Lower leg skin (tissue), 4 donors: ENCODE results near the gene HHLA2. TPM values are rescaled to one million over a fixed set of nuclear protein-coding genes. Genes with fewer than 3 reads are reported as not detected.

Experiments used
- DNase-seq, 2 donors: peaks; one replicate each; pipeline ENCODE4 v3.0.0-alpha.2; 2019; ENCODE audit warnings: low spot score in 2 of 2
- H3K4me3 ChIP-seq: fragments of 200-600 bp; sonication (generic); 2 replicates; pipeline ENCODE4 v1.5.1; 2017; ENCODE audit warnings: mild to moderate bottlenecking, low read depth; ENCODE audit not compliant: poor library complexity, severe bottlenecking
- POLR2A ChIP-seq, 2 donors: fragments of 450-650 bp; IDR thresholded peaks; one replicate each; pipeline ENCODE4 v1.6.1; 2016 to 2017; ENCODE audit warnings: antibody characterized with exemption in 2 of 2, mild to moderate bottlenecking in 1 of 2, moderate library complexity in 1 of 2
- WGBS, 2 donors: methylation state at CpG; one replicate each; pipeline ENCODE4 v1.1.5; 2018; 5-methylcytosine and 5-hydroxymethylcytosine counted together
- intact Hi-C: fragments of 100-400 bp; cut with DNase I; formaldehyde crosslinking; loops from one replicate; pipeline ENCODE4 v1.15.0; 2023; ENCODE audit warnings: low total_unique reads
- total RNA-seq, 4 donors: library from RNA; depleted of rRNA; stranded (reverse); fragments of >200 nt; gene quantifications; one replicate each; pipeline ENCODE4 v1.1.0, GENCODE V29; 2016
- TF ChIP-seq, protein P1 (sequence below), 3 donors: fragments of 450-650 bp; IDR thresholded peaks; one replicate each; pipeline ENCODE4 v1.5.1; 2016; ENCODE audit warnings: antibody characterized with exemption in 3 of 3, mild to moderate bottlenecking in 3 of 3, moderate library complexity in 2 of 3

HHLA2 gene
- total RNA-seq, 4 donors from 2014 or later = not detected

DNA sequence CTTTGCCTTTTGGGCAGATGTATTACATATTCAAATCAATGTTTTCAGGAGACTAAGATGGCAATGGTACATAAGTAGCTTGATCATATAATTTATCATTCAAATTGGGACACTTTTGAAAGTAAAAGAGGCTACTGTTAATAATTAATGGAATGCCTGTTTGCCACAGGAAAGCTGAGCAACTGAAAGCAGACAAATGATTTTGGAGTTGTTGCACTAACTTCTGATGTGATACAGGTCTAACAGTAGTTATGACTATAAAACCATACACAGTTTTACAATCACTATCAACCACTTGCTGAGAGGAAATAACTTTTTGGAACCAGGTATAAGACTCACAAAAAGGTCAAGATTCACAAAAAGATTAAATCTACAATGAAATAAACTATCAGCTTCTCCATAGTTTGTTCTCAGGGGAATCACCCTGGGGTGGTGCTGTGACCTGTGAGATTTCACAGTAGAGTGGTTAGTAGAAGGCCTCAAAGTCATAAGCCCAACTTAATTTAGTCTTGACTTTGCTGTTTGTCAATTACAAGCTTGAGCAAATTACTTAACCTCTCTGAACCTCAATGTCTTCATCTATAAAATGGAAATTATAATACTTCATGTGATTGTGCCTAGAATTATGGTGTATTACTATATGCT is 42.7 kb downstream of the HHLA2 start:
- DNase-seq = no peak
- no peak overlapping the region for H3K4me3 ChIP-seq
- intact Hi-C loops = no loop called here
- TF ChIP-seq, protein P1, sequence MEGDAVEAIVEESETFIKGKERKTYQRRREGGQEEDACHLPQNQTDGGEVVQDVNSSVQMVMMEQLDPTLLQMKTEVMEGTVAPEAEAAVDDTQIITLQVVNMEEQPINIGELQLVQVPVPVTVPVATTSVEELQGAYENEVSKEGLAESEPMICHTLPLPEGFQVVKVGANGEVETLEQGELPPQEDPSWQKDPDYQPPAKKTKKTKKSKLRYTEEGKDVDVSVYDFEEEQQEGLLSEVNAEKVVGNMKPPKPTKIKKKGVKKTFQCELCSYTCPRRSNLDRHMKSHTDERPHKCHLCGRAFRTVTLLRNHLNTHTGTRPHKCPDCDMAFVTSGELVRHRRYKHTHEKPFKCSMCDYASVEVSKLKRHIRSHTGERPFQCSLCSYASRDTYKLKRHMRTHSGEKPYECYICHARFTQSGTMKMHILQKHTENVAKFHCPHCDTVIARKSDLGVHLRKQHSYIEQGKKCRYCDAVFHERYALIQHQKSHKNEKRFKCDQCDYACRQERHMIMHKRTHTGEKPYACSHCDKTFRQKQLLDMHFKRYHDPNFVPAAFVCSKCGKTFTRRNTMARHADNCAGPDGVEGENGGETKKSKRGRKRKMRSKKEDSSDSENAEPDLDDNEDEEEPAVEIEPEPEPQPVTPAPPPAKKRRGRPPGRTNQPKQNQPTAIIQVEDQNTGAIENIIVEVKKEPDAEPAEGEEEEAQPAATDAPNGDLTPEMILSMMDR (IDR thresholded peaks at IDR 0.05) = no peak
- no peak for TF ChIP-seq POLR2A (IDR thresholded peaks at IDR 0.05)

DNA sequence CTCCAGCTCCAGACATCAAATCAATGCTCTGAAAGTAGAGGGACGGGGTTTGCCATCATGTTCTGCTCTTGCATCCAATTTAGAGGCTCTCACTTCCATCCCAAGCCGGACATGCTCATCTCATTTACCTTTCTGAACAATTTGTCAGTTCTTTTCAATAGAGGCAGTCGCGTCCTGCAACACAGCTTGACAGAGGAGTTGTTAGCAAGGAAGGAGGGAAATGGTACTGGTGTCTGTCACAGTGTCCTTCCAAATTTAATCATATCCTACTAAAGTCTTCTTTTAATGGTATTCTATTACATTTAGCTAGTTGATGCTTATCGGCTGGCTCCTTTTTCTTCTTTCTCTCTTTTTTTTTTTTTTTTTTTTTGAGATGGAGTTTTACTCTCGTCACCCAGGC is 45.6 kb downstream of the HHLA2 start:
- TF ChIP-seq, protein P1 (IDR thresholded peaks at IDR 0.05) = no peak
- no peak for TF ChIP-seq POLR2A (IDR thresholded peaks at IDR 0.05)
- DNase-seq = no peak
- WGBS, 2 donors = 82 to 99% methylated on average over 6 of the region's 6 CpGs
- H3K4me3 ChIP-seq = no peak overlapping the region
- intact Hi-C loops = no loop called here

DNA sequence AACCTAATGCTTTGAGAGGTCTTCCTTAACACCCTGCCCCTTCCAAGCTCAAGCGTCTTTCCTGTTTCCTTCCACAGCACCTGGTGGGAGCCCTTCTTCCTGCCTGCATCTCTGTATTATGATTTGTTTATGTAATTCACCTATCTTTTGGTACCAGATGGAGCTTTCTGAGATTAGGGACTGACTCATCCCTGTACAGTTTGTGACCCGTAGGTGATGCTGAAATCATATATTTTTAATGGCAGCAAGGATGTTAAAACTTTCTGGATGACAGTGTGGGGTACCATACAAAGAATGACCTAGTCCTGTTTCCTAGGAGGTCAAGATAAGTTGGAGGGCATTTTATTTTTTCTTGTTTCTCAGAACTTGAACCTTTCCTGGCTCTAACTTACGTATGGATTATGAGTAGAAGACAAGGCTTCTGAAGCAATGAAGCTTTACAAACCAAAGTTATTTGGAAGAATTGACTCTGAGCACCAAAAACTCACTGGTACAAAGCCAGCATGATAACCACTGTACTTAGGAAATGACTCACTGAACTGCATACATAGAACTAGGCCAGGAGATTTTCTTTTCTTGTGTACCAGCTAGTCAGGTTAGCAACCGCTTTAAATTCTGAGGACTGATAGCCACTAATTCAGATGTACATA is 46.6 kb downstream of the HHLA2 start:
- TF ChIP-seq, protein P1 (IDR thresholded peaks at IDR 0.05) = no peak
- TF ChIP-seq POLR2A (IDR thresholded peaks at IDR 0.05) = no peak
- DNase-seq = no peak
- intact Hi-C loops = no loop called here
- H3K4me3 ChIP-seq = no peak overlapping the region
- 80 to 89% methylated on average over 4 of the region's 4 CpGs for WGBS, 2 donors

DNA sequence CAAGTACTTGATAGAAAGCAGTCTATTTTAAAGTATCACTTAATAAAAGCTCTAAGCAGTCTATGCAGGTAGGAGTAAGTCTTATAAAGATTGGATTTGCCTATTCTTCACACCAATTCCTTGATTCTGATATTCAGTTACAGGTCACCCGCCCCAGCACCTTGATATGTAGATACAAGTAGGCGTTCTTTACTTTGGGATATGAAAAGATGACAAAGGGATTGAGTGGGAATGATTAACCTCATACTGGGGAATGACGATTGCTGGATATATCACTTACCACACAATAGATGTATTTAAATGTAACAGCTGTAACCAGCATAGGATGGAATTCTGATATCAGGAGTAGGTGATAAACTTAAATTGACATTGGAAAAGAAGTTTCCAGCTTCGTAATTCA is 47.1 kb downstream of the HHLA2 start:
- 90 to 91% methylated on average over 4 of the region's 4 CpGs for WGBS, 2 donors
- no peak for DNase-seq
- no peak for TF ChIP-seq POLR2A (IDR thresholded peaks at IDR 0.05)
- TF ChIP-seq, protein P1 (IDR thresholded peaks at IDR 0.05) = no peak
- no peak overlapping the region for H3K4me3 ChIP-seq
- intact Hi-C loops = no loop called here

DNA sequence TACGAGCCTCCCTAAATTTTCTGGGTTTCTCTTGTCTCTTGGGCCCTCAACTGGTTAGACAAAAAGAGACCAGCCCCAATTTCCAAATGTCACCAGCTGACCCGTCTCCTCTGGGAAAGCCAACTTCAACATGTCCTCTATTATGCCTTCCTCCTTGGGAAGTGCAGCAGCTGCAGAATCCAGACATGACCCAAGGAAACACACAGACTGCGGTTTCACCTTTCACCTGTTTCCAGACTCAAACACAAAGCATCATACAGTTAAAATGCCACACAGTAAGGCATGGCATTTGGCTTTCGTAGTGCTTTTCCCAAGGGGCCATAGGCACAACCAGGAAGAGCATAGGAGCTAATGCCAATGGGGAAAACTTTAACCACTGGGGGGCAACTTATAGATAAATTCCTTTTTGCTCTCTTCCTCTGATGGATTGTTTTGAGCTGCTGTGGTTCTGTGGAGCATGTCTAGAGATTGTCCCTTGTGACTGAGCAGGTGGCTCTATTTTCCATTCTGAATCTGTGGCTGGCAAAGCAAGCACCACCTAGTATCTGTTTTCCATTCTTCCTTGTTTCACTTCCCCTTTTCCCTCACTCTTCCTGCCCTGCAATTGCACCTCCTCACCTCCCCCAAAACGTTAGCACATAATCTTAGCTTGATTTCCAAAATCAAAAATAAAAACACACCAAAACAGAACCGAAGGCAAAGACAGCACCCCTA is 49.3 kb downstream of the HHLA2 start:
- intact Hi-C loops = no loop called here
- WGBS, 2 donors = 58 to 75% methylated on average over 6 of the region's 6 CpGs
- H3K4me3 ChIP-seq = no peak overlapping the region
- no peak for DNase-seq
- TF ChIP-seq POLR2A (IDR thresholded peaks at IDR 0.05) = no peak
- TF ChIP-seq, protein P1 (IDR thresholded peaks at IDR 0.05) = no peak
